Measurements from ENCODE around the gene TMEM120B. TPM values are rescaled to one million over a fixed set of nuclear protein-coding genes. Genes with fewer than 3 reads are reported as not detected.

The TMEM120B gene
- total RNA-seq, 1 donor from 2014 or later = 18.3 TPM

- H3K27ac Mint-ChIP-seq = no peak overlapping the region
- DNase-seq (ENCODE audit: low spot score) = no peak
- no peak overlapping the region for H3K4me3 Mint-ChIP-seq
- intact Hi-C loops (cut with micrococcal nuclease) = no loop called here
- no peaks in the 10 kb centered on the region for H3K9me3 Mint-ChIP-seq
- no peaks in the 10 kb centered on the region for H3K4me1 Mint-ChIP-seq (ENCODE audit: low read depth)
- H3K27me3 Mint-ChIP-seq (ENCODE audit: insufficient read depth) = no peaks in the 10 kb centered on the region
- H3K36me3 Mint-ChIP-seq (ENCODE audit: low read depth) = peaks cover 35% of the 10 kb centered on the region
Measured at GRCh38 chr12:121819212-121819949, 106.8 kb downstream of the TMEM120B start.

- H3K36me3 Mint-ChIP-seq (ENCODE audit: low read depth) = peaks cover 37% of the 10 kb centered on the region
- H3K27ac Mint-ChIP-seq = no peak overlapping the region
- intact Hi-C loops (cut with micrococcal nuclease) = no loop called here
- H3K9me3 Mint-ChIP-seq = no peaks in the 10 kb centered on the region
- no peaks in the 10 kb centered on the region for H3K27me3 Mint-ChIP-seq (ENCODE audit: insufficient read depth)
- no peak overlapping the region for H3K4me3 Mint-ChIP-seq
- no peaks in the 10 kb centered on the region for H3K4me1 Mint-ChIP-seq (ENCODE audit: low read depth)
- no peak for DNase-seq (ENCODE audit: low spot score)
Measured at GRCh38 chr12:121820056-121820455, 107.5 kb downstream of the TMEM120B start.

GRCh38 chr12:121822393-121823100, 110.0 kb downstream of the TMEM120B start:
- intact Hi-C loops (cut with micrococcal nuclease) = no loop called here
- no peaks in the 10 kb centered on the region for H3K27me3 Mint-ChIP-seq (ENCODE audit: insufficient read depth)
- no peak overlapping the region for H3K27ac Mint-ChIP-seq
- peaks cover 36% of the 10 kb centered on the region for H3K36me3 Mint-ChIP-seq (ENCODE audit: low read depth)
- no peak overlapping the region for H3K4me3 Mint-ChIP-seq
- no peaks in the 10 kb centered on the region for H3K9me3 Mint-ChIP-seq
- H3K4me1 Mint-ChIP-seq (ENCODE audit: low read depth) = no peaks in the 10 kb centered on the region
- DNase-seq (ENCODE audit: low spot score) = no peak

GRCh38 chr12:121823101-121823726, 110.7 kb downstream of the TMEM120B start:
- Mint-ChIP-seq H3K36me3 (ENCODE audit: low read depth) (peaks cover 32% of the 10 kb centered on the region), H3K27me3 (ENCODE audit: insufficient read depth) (no peaks in the 10 kb centered on the region)

GRCh38 chr12:121823727-121824115, 111.2 kb downstream of the TMEM120B start:
- Mint-ChIP-seq H3K9me3 (no peaks in the 10 kb centered on the region), H3K4me1 (ENCODE audit: low read depth) (no peaks in the 10 kb centered on the region), H3K27ac (no peak overlapping the region), H3K27me3 (ENCODE audit: insufficient read depth) (no peaks in the 10 kb centered on the region), H3K36me3 (ENCODE audit: low read depth) (peaks cover 37% of the 10 kb centered on the region), H3K4me3 (no peak overlapping the region)
- no peak for DNase-seq (ENCODE audit: low spot score)
- intact Hi-C loops (cut with micrococcal nuclease) = no loop called here

More at GRCh38 chr12:121823101-121823726, 110.7 kb downstream of the TMEM120B start:
- Mint-ChIP-seq H3K27ac (no peak overlapping the region), H3K4me3 (no peak overlapping the region), H3K9me3 (no peaks in the 10 kb centered on the region), H3K4me1 (ENCODE audit: low read depth) (no peaks in the 10 kb centered on the region)
- DNase-seq (ENCODE audit: low spot score) = no peak
- intact Hi-C loops (cut with micrococcal nuclease) = no loop called here

- no peak for DNase-seq (ENCODE audit: low spot score)
- H3K27ac Mint-ChIP-seq = no peak overlapping the region
- no peaks in the 10 kb centered on the region for H3K4me1 Mint-ChIP-seq (ENCODE audit: low read depth)
- H3K9me3 Mint-ChIP-seq = no peaks in the 10 kb centered on the region
- intact Hi-C loops (cut with micrococcal nuclease) = no loop called here
- H3K4me3 Mint-ChIP-seq = no peak overlapping the region
- H3K36me3 Mint-ChIP-seq (ENCODE audit: low read depth) = peaks cover 43% of the 10 kb centered on the region
- H3K27me3 Mint-ChIP-seq (ENCODE audit: insufficient read depth) = no peaks in the 10 kb centered on the region
Measured at GRCh38 chr12:121825041-121825523, 112.5 kb downstream of the TMEM120B start.

- Mint-ChIP-seq H3K27ac (no peak overlapping the region), H3K4me3 (no peak overlapping the region), H3K9me3 (no peaks in the 10 kb centered on the region), H3K4me1 (ENCODE audit: low read depth) (no peaks in the 10 kb centered on the region), H3K27me3 (ENCODE audit: insufficient read depth) (no peaks in the 10 kb centered on the region), H3K36me3 (ENCODE audit: low read depth) (peaks cover 41% of the 10 kb centered on the region)
- DNase-seq (ENCODE audit: low spot score) = no peak
- intact Hi-C loops (cut with micrococcal nuclease) = no loop called here
Measured at GRCh38 chr12:121826318-121827150, 114.0 kb downstream of the TMEM120B start.

GRCh38 chr12:121827351-121828099, 115.0 kb downstream of the TMEM120B start:
- Mint-ChIP-seq H3K4me3 (no peak overlapping the region), H3K4me1 (ENCODE audit: low read depth) (no peaks in the 10 kb centered on the region), H3K27ac (no peak overlapping the region), H3K27me3 (ENCODE audit: insufficient read depth) (no peaks in the 10 kb centered on the region), H3K9me3 (no peaks in the 10 kb centered on the region), H3K36me3 (ENCODE audit: low read depth) (peaks cover 49% of the 10 kb centered on the region)
- DNase-seq (ENCODE audit: low spot score) = no peak
- intact Hi-C loops (cut with micrococcal nuclease) = no loop called here

- H3K4me1 Mint-ChIP-seq (ENCODE audit: low read depth) = no peaks in the 10 kb centered on the region
- intact Hi-C loops (cut with micrococcal nuclease) = no loop called here
- peaks cover 50% of the 10 kb centered on the region for H3K36me3 Mint-ChIP-seq (ENCODE audit: low read depth)
- no peak for DNase-seq (ENCODE audit: low spot score)
- no peaks in the 10 kb centered on the region for H3K27me3 Mint-ChIP-seq (ENCODE audit: insufficient read depth)
- H3K27ac Mint-ChIP-seq = no peak overlapping the region
- no peak overlapping the region for H3K4me3 Mint-ChIP-seq
- no peaks in the 10 kb centered on the region for H3K9me3 Mint-ChIP-seq
Measured at GRCh38 chr12:121828306-121828705, 115.8 kb downstream of the TMEM120B start.

- Mint-ChIP-seq H3K4me1 (ENCODE audit: low read depth) (no peaks in the 10 kb centered on the region), H3K27ac (no peak overlapping the region), H3K4me3 (no peak overlapping the region), H3K36me3 (ENCODE audit: low read depth) (peaks cover 46% of the 10 kb centered on the region), H3K9me3 (no peaks in the 10 kb centered on the region), H3K27me3 (ENCODE audit: insufficient read depth) (no peaks in the 10 kb centered on the region)
- DNase-seq (ENCODE audit: low spot score) = no peak
- intact Hi-C loops (cut with micrococcal nuclease) = no loop called here
Measured at GRCh38 chr12:121828826-121829225, 116.3 kb downstream of the TMEM120B start.

GRCh38 chr12:121829250-121829918, 116.8 kb downstream of the TMEM120B start:
- peaks cover 42% of the 10 kb centered on the region for H3K36me3 Mint-ChIP-seq (ENCODE audit: low read depth)
- H3K4me1 Mint-ChIP-seq (ENCODE audit: low read depth) = no peaks in the 10 kb centered on the region
- intact Hi-C loops (cut with micrococcal nuclease) = no loop called here
- H3K27me3 Mint-ChIP-seq (ENCODE audit: insufficient read depth) = no peaks in the 10 kb centered on the region
- DNase-seq (ENCODE audit: low spot score) = no peak
- no peak overlapping the region for H3K27ac Mint-ChIP-seq
- no peaks in the 10 kb centered on the region for H3K9me3 Mint-ChIP-seq
- no peak overlapping the region for H3K4me3 Mint-ChIP-seq

All from activated T-helper 1 cell treated with anti-CD3 and anti-CD28 coated beads, Interleukin-12 subunit alpha, Interleukin-12 subunit beta, Interleukin-2, Interleukin-4 antibody, amounts not matched to agents 30 ng/mL and 10 ng/mL and 1 ng/mL, durations not matched to agents 14 hours and 24 hours and 36 hours (primary cell).